GM21390 (cell line): ENCODE measurements around the gene GARIN5B.

ENCODE experiments used
- ATAC-seq: cut with Tn5 transposase; IDR thresholded peaks from one replicate; pipeline ENCODE4 v1.9.1; 2021; ENCODE audit not compliant: unreplicated experiment

The GARIN5B gene

DNA sequence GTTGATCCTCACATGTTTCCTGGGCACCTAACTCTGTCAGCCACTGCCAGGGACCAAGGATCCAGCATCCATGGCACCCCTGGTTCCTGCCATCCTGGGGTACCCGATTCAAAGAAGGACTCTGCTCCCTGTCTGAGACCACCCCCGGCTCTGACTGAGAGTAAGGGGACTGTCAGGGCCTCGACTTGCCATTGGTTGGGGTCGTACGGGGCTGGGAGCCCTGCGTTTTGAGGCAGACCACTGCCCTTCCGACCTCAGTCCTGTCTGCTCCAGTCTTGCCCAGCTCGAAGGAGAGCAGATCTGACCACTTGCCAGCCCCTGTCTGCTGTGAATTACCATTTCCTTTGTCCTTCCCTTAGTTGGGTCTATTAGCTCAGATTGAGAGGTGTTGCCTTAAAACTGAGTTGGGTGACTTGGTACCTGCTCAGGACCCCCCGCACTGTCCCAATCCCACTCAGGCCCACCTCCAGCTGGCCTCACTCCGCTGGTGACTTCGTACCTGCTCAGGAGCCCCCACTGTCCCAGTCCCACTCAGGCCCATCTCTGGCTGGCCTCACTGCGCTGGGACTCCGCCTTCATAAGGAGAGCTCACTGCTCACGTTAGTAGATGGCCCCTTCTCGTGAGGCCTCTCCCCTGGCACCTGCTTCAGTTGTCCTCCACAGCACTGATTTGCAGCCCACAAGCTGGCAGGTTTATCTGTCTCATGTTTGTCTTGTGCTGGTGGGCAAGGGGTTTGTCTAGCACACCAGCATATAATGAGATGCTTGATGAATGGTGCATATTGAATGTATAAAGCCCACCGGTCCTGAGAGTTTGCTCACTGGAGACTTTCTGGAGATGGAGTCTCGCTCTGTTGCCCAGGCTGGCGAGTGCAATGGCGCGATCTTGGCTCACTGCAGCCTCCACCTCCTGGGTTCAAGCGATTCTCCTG lies 26.6 kb upstream of the GARIN5B start:
- no peak for ATAC-seq

DNA sequence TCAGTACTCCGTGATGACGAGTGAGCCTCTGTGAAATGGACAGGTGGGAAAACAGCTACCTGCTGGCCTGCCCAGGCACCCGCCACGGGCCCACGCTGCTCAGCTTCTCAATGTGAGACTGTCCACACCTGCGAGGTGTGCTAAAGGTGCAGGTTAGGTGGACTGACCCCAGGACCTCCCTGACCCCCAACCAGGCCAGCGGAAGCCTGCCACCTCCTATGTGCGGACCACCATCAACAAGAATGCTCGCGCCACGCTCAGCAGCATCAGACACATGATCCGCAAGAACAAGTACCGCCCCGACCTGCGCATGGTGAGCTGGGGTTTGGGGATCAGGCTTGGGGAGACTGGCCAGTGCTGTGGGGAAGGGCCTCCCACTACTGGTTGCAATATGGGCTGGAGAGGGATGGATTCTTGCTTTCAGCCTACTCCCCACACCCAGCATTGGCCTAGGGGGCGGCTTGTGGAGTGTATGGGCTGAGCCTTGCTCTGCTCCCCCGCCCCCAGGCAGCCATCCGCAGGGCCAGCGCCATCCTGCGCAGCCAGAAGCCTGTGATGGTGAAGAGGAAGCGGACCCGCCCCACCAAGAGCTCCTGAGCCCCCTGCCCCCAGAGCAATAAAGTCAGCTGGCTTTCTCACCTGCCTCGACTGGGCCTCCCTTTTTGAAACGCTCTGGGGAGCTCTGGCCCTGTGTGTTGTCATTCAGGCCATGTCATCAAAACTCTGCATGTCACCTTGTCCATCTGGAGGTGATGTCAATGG lies 24.9 kb upstream of the GARIN5B start:
- ATAC-seq, result no peak

DNA sequence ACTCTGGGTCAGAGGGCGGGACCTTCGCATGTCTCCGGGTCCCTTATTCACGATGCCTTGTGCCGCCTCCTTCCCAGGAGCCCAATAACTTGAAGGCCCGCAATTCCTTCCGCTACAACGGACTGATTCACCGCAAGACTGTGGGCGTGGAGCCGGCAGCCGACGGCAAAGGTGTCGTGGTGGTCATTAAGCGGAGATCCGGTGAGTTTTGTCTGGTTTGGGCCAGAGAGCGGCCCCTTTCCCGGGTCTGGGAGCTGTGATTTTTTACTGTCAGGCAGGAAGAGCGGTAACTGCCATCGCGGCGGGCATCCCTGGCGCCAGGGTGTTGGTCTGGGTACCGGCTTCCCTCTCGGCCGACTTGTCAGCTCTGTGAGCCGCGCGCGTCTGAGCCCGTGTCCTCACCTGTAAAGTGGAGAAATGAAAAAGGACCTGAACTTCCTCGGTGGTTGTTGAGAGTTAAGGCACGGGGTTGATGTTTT lies 23.5 kb upstream of the GARIN5B start:
- ATAC-seq, result no peak

DNA sequence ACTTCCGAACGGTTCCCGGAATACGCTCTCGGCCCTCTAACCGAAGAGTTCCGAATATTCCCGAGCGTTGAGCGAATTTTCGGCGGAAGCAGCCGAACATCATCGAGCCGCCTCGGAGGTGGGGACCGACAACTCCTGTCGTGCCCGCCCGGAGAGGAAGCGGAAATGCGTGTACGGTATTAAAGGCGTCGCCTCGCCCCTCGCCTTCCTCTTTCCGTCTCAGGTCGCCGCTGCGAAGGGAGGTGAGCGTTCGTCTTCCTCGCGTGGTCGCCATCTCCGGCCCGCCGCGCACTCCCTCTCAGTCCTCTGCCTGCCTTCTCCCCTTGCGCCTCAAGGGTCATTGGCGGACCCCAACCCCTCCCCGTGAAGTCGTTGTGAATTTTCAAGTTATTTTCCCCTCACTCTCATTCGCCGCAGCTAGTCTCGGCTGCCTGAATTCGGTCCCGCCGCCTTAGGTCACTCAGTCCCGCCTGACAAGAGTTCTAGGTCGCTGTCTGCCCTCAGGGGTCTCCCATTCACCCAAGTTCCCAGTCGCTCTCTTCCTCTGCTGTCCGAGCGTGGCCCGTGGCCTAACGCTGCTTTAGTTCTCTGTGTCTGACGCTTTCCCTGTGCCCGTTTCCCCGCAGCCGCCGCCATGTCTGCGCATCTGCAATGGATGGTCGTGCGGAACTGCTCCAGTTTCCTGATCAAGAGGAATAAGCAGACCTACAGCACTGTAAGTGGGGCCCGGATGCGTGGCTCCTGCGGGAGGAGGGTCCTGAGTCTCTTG lies 22.8 kb upstream of the GARIN5B start, which contains the start of gene RPL28:
RPL28 (plus strand) TSS at position 209 of the 769 bp plus-strand sequence; CDS start at position 635, 426 bp downstream.
- ATAC-seq, result peak; percentile 55

DNA sequence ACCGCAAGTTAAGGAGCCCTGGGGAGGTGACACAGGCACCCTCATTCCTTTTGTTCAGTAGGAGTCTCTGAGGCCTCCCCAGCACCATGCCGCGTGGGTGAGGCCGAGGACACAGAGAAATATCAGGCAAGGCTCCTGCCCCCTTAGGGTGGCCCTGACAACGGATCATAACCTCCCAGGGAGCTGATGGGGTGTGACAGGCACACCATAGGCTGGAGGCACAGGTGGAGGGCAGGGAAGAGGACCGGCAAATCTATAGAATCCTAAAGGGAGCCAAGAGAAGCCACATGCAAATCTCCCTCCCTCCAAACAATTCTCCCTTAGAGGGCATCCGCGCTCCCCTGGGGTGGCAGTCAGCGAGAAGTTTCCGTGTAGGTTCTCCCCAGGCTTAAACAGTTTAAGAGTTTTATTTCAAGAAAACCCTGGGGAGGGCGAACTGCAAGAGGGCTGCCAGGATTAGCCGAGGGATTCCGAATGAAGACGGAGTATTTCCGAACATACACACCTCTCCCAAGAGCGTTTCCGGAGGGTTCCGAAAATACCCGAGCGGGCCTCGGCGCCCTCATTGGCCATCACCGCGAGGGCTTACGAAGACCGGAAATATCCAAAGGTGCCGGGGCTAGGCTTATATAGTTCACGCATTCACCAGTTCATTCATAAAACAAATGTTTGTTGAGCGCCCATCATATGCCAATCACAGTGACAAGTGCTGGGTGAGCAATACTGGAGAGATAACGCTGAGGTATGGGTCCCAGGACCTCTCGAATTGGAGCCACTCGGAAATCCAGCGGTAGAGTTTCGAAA lies 22.1 kb upstream of the GARIN5B start:
- peak; percentile 49 for ATAC-seq

DNA sequence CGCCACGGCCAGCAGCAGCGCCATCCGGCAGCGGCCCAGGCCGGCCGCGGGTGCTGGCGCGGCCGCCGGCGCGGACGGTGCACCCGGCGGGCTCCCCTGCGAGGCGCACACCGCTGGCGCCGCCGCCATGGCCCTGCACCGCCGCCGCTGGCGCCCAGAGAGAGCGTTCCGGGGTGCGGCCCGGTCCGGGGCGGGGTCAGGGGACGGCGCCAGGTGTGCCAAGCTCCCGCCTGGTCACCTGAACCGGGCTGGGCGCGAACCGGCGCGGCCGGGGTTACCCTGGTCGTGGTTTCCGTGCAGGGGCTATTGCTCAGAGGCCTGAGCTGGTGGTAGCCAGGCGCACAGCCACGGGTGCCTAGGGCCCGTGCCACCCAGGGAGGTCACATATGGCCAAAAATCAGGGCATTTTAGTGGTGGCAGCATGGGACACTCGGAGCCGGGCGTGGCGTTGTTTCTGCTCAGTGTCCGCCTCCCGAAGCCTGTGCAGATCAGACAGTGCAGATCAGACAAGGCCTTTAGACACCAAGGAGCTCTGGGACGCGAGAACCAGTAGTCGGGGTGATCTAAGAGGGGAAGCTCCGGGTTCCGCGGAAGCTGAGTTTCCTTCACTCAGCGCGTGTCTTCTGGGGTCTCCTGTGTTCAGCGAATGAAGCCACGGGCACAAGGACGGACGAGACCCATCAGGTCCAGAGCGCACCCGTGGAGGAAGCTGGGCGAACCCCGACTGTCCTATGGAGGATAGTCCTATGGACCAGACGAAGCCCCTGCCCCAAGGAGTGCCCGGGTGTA lies 21.3 kb upstream of the GARIN5B start, which contains the start of gene TMEM238:
TMEM238 (minus strand) TSS at position 162 of the 789 bp plus-strand sequence; CDS start at position 129, 33 bp downstream.
- no peak for ATAC-seq

DNA sequence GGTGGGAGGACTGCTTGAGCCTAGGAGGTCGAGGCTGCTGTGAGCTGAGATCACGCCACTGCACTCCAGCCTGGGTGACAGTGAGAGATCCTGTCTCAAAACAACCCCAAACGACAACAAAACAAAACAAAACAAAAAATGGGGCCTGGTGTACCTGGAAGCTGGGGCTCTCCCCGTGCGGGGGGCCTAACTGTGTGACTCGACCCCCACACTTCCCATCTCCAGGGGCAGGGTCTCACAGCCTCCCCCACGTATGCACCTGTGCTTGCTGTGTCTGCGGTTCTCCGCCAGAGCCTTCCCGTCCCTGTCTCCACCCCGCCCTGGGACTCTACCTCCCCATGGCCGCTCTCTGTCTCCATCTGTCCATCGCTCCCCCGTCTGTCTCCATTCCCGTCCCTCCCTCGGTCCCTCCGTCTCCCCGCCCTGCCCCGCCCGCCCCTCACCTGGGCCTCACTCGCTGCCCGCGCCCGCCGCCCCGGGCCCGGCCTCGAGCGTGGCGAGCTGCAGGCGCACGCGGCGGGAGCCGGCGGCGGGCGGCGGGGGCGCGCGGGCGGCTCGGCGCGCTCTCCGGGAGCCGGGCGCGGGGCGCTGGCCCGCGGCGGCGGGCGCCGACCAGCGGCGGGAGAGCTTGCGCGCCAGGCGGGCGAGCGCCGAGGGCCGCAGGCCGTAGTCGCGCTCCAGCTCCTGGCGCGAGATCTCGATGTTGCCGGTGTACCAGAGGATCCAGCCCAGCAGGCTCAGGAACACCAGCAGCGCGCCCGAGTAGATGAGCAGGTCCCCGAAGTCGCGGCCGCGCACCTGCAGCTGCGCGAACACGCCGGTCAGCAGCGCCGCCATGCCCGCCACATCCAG lies 20.4 kb upstream of the GARIN5B start:
- ATAC-seq, result no peak

DNA sequence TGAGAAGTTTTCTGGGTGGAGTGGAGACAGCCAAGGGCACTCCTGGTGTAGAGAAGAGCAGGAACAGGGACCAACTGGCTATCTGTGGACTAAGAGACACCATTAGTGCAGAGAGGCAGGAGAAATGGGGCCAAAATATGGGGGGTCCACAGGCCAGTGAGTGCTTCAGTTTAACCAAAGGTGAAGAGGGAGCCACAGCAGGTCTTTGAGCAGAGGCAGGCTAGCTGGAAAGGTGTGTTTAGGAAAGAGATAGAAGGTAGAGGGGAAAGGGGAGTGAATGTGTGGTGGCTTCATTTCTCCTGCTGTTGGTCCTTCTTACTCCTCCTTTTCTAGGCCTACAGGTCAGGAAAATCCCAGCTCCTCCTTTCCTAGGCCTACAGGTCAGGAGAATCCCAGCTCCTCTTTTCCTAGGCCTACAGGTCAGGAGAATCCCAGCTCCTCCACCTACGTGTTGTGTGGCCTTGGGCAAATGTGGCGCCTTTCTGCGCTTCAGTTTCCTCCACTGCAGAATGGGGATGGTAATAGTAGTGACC lies 19.5 kb upstream of the GARIN5B start:
- no peak for ATAC-seq

DNA sequence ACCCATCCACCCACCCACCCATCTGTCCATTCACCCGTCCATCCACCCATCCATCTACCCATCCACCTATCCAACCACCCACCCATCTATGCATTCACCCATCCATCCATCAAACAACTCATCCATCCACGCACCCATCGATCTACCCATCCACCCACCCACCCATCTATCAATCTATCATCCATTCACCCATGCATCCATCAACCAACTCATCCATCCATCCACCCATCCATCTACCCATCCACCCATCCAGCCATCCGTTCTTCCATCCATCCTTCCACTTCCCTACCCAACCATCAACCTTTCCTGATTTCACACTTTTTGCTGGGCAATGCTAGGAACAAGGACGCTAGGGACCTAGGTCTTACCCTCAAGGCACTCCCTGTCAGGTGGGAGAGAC lies 19.0 kb upstream of the GARIN5B start:
- no peak for ATAC-seq

DNA sequence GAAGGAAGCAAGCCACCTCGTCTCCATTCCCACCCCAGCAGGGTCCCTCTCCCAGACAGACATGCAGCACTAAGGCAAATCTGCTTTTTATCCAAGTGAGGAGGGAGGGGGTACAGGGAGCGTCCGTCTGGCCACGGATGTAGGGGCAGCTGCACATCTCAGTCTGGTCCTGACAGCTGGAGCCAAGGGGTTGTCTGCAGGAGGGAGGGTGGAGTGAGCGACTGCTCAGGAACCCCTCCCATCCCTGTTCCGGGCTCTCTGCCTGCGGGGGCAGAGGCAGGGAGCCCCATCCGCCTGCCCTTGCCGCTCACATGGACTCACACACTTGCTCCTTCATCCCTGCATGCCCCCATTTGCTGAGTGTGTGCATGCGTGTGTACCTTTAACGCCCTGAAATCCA lies 16.1 kb upstream of the GARIN5B start:
- no peak for ATAC-seq

DNA sequence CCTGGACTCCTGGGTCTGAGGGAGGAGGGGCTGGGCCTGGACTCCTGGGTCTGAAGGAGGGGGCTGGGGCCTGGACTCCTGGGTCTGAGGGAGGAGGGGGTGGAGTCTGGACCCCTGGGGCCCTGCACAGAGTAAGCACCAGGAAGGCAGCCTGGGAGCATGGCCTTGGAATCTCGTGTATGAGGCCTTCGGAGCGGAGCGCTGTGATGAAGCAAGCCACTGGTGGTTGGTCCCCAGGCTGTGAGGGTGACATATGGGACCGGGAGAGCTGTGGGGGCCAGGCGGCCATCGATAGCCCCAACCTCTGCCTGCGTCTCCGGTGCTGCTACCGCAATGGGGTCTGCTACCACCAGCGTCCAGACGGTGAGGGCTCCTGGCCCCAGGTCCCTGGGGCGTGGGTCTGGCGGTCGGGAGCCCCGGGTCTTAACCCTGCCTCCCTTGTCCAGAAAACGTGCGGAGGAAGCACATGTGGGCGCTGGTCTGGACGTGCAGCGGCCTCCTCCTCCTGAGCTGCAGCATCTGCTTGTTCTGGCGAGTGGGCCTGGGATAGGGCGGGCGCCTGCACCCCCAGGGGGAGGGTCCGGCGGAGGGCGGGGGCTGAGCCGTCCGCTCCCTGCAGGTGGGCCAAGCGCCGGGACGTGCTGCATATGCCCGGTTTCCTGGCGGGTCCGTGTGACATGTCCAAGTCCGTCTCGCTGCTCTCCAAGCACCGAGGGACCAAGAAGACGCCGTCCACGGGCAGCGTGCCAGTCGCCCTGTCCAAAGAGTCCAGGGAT lies 14.5 kb upstream of the GARIN5B start:
- no peak for ATAC-seq

DNA sequence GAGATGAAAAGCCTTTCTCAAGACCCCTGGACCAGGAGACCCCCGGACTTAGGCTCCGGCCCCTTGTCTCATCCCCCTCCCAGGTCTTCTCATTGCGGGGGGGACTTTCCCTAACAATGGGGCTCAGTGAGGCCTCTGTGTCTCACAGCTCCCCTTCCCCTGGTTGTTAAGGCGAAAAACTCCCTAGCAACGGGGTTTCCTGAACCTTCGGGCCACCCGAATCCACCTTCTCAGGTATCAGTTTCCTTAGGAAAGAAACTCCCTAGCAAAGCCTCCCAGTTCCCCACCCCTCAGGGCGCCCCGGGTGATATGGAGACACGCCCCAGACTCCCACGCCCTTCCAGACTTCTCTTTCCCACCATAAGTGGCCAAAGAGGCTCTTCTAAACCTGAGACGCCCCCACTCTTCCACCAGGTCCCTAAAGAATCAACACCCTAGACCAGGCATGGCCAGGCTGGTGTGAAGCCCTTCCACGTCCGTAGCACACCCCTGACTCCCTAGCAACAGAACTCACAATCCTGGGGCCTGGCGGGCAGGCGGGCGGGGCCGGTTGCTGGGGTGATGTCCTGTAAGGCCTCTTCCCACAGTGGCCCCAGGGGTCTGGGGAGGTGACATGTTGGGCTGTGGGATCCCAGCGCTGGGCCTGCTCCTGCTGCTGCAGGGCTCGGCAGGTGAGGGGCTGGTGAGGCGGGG lies 13.3 kb upstream of the GARIN5B start, which contains the start of gene TMEM190:
TMEM190 (plus strand) TSS at position 586 of the 693 bp plus-strand sequence; CDS start at position 614, 28 bp downstream.
- no peak for ATAC-seq

DNA sequence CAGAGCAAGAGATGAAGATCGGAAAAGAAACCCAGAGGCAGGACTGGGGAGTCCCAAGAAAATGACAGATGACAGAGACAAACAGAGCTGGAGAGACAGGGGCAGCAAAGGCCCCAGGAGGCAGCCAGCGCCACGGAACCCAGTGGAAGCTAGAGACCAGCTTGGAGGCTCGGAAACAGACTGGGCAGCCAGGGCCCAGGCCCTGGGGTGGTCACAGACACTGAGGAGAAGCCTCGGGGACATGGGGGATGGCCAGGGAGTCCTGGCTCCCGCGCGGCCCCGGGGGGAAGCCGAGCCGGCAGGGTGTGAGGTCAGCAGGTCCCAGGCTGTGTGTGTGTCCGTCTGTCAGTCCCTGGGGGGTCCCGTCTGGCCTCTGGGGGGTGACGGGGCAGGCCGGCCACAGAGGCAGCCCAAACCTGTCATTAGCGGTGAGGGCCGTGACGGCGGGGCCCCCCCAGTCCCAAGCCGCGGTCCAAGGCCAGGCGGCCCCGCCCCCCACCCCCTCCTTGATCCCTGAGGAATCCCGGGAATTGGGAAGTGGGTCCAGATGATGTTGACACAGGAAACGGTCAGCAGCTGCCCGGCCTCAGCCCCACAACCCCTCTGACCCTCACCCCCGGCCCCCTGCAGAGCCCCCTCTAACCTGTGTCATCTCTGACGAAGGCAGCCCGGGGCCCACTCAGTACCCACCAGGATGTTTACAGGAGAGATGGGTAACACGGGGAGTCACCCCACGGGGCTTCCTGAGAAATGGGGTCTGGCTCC lies 11.1 kb upstream of the GARIN5B start:
- no peak for ATAC-seq

DNA sequence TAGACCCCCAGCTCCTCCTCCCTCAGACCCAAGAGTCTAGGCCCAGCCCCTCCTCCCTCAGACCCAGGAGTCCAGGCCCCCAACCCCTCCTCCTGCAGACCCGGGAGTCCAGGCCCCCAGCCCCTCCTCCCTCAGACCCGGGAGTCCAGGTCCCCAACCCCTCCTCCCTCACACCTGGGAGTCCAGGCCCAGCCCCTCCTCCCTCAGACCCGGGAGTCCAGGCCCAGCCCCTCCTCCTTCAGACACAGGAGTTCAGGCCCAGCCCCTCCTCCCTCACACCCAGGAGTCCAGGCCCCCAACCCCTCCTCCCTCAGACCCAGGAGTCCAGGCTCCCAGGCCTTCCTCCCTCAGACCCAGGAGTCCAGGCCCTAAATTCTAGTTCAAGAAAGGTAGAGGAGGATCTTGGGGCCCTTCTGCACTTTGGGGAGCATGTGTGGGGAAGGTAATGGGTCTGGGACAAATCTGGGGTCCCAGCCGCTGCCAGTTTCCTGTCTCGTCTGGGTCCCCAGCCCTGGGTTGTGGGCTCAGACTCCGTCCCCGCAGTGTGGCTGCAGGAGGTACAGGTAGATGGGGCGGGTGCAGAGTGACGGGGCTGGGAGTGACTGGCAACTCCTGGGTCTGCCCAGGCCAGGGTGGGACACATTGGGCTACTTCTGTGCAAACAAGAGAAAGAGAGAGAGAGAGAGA lies 10.4 kb upstream of the GARIN5B start:
- no peak for ATAC-seq
